ENCODE measurements around the gene SPARCL1.
"Not testable (repeated sequence)": the region's sequence is repeated elsewhere in the genome, so short reads cannot be mapped to it uniquely, and the experiment has no call there.

Gene SPARCL1

DNA sequence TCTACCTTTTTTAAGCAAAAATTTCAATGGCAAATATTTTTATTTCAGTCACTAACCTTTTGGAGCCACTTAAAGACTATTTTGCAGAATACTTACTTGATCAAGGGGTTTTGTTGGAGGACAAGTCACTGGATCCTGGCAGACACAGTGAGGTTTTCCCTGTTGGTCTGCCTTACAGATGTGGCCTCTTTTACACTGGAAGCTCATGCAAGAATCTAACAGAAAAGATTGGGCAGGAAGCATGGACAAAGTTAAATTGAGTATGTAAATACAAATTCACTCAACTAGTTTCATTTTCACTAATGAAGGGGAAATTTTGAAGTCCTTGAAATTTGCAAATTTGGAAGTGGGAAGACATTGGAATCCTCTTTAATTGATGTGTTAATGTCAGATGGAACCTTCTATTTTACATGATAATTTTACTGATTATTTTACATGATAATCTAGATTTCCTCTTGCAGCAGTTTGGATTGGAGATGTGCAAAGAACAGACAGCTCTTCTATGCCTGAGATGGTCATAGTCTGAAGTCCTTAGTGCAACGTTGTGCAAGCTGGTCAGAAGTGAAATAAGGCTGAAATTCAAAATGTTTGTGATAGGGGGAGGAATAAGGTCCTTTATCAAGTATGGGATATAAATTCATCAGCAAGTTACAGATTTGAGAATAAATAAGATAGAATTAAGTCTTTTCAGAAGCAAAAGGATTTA, 38.4 kb downstream of the SPARCL1 start:
- TF ChIP-seq SNAI2 (CRISPR knock-in tag; IDR thresholded peaks at IDR 0.05) (no peak), ESRRG (CRISPR knock-in tag; IDR thresholded peaks at IDR 0.05) (no peak), OSR1 (CRISPR knock-in tag; IDR thresholded peaks at IDR 0.05) (no peak), CREB5 (CRISPR knock-in tag; IDR thresholded peaks at IDR 0.05; ENCODE audit: low read depth) (no peak), ZNF8 (CRISPR knock-in tag; IDR thresholded peaks at IDR 0.05) (no peak), ISL1 (CRISPR knock-in tag; IDR thresholded peaks at IDR 0.05) (no peak), TCF4 (CRISPR knock-in tag; IDR thresholded peaks at IDR 0.05; ENCODE audit: borderline replicate concordance) (no peak), CSDC2 (CRISPR knock-in tag; IDR thresholded peaks at IDR 0.05) (no peak), ZNF565 (CRISPR knock-in tag; conservative IDR thresholded peaks at IDR 0.05; ENCODE audit: low read depth) (no peak), ARNTL (CRISPR knock-in tag; IDR thresholded peaks at IDR 0.05; ENCODE audit: borderline replicate concordance, low read depth) (no peak), BACH2 (CRISPR knock-in tag; IDR thresholded peaks at IDR 0.05; ENCODE audit: borderline replicate concordance) (no peak), PPARA (CRISPR knock-in tag; IDR thresholded peaks at IDR 0.05; ENCODE audit: borderline replicate concordance) (no peak), ZFP3 (CRISPR knock-in tag; IDR thresholded peaks at IDR 0.05) (no peak), ZFP30 (CRISPR knock-in tag; IDR thresholded peaks at IDR 0.05) (no peak)
- TF ChIP-seq, protein P1, sequence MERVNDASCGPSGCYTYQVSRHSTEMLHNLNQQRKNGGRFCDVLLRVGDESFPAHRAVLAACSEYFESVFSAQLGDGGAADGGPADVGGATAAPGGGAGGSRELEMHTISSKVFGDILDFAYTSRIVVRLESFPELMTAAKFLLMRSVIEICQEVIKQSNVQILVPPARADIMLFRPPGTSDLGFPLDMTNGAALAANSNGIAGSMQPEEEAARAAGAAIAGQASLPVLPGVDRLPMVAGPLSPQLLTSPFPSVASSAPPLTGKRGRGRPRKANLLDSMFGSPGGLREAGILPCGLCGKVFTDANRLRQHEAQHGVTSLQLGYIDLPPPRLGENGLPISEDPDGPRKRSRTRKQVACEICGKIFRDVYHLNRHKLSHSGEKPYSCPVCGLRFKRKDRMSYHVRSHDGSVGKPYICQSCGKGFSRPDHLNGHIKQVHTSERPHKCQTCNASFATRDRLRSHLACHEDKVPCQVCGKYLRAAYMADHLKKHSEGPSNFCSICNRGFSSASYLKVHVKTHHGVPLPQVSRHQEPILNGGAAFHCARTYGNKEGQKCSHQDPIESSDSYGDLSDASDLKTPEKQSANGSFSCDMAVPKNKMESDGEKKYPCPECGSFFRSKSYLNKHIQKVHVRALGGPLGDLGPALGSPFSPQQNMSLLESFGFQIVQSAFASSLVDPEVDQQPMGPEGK (CRISPR knock-in tag; IDR thresholded peaks at IDR 0.05; ENCODE audit: borderline replicate concordance), result no peak

GRCh38 chr4:87489678-87490077, 39.5 kb downstream of the SPARCL1 start:
- ATAC-seq, result no peak
- TF ChIP-seq TOX (CRISPR knock-in tag; IDR thresholded peaks at IDR 0.05; ENCODE audit: borderline replicate concordance) (no peak), ZFP30 (CRISPR knock-in tag; IDR thresholded peaks at IDR 0.05) (no peak), ISL1 (CRISPR knock-in tag; IDR thresholded peaks at IDR 0.05) (no peak), OSR1 (CRISPR knock-in tag; IDR thresholded peaks at IDR 0.05) (no peak), CSDC2 (CRISPR knock-in tag; IDR thresholded peaks at IDR 0.05) (no peak), ZFP3 (CRISPR knock-in tag; IDR thresholded peaks at IDR 0.05) (no peak), CREB5 (CRISPR knock-in tag; IDR thresholded peaks at IDR 0.05; ENCODE audit: low read depth) (no peak), PPARA (CRISPR knock-in tag; IDR thresholded peaks at IDR 0.05; ENCODE audit: borderline replicate concordance) (no peak), ZNF565 (CRISPR knock-in tag; conservative IDR thresholded peaks at IDR 0.05; ENCODE audit: low read depth) (no peak), ZNF8 (CRISPR knock-in tag; IDR thresholded peaks at IDR 0.05) (no peak), GLIS3 (CRISPR knock-in tag; IDR thresholded peaks at IDR 0.05) (no peak), TCF4 (CRISPR knock-in tag; IDR thresholded peaks at IDR 0.05; ENCODE audit: borderline replicate concordance) (no peak), SNAI2 (CRISPR knock-in tag; IDR thresholded peaks at IDR 0.05) (no peak)

More for the DNA sequence above, 38.4 kb downstream of the SPARCL1 start:
- no peak for ATAC-seq

DNA sequence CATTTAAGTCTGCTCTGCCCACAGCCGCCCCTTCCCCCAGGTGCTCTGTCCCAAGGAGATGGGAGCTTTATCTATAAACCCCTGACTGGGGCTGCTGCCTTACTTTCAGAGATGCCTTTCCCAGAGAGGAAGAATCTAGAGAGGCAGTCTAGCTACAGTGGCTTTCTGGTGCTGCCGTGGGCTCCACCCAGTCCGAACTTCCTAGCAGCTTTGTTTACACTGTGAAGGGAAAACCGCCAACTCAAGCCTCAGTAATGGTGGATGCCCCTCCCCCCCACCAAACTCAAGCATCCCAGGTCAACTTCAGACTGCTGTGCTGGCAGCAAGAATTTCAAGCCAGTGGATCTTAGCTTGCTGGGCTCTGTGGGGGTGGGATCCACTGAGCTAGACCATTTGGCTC, 40.5 kb downstream of the SPARCL1 start:
- not testable (repeated sequence) for ATAC-seq

DNA sequence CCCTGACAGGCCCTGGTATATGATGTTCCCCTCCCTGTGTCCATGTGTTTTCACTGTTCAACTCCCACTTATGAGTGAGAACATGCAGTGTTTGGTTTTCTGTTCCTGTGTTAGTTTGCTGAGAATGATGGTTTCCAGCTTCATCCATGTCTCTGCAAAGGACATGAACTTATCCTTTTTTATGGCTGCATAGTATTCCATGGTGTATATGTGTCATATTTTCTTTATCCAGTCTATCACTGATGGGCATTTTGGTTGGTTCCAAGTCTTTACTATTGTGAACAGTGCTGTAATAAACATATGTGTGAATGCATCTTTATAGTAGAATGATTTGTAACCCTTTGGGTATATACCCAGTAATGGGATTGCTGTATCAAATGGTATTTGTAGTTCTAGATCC, 45.9 kb downstream of the SPARCL1 start:
- ATAC-seq, result not testable (repeated sequence)

- ATAC-seq, result no peak
- TF ChIP-seq ZC3H10 (CRISPR knock-in tag; IDR thresholded peaks at IDR 0.05) (no peak), CSDC2 (CRISPR knock-in tag; IDR thresholded peaks at IDR 0.05) (no peak), CREB5 (CRISPR knock-in tag; IDR thresholded peaks at IDR 0.05; ENCODE audit: low read depth) (no peak), OSR1 (CRISPR knock-in tag; IDR thresholded peaks at IDR 0.05) (no peak), ZNF70 (CRISPR knock-in tag; IDR thresholded peaks at IDR 0.05) (no peak), ARNTL (CRISPR knock-in tag; IDR thresholded peaks at IDR 0.05; ENCODE audit: borderline replicate concordance, low read depth) (no peak), SNAI2 (CRISPR knock-in tag; IDR thresholded peaks at IDR 0.05) (no peak), CSRNP3 (CRISPR knock-in tag; IDR thresholded peaks at IDR 0.05) (no peak), POU6F1 (CRISPR knock-in tag; IDR thresholded peaks at IDR 0.05; ENCODE audit: borderline replicate concordance, low read depth) (no peak), ISL1 (CRISPR knock-in tag; IDR thresholded peaks at IDR 0.05) (no peak), ZFP30 (CRISPR knock-in tag; IDR thresholded peaks at IDR 0.05) (no peak), RARB (CRISPR knock-in tag; IDR thresholded peaks at IDR 0.05) (no peak), ESRRG (CRISPR knock-in tag; IDR thresholded peaks at IDR 0.05) (no peak)
- TF ChIP-seq, protein P1 (CRISPR knock-in tag; IDR thresholded peaks at IDR 0.05; ENCODE audit: borderline replicate concordance), result no peak
Measured at GRCh38 chr4:87481377-87481776, 47.8 kb downstream of the SPARCL1 start.

Data from SK-N-SH treated with all-trans-retinoic acid at 6 μM for 48 hours (cell line).